K562 (cell line): ENCODE data around the gene INTS1. TPM values are rescaled to one million over a fixed set of nuclear protein-coding genes. Genes with fewer than 3 reads are reported as not detected.

ENCODE experiments used
- ATAC-seq: fragments of 200-7000 bp; cut with Tn5 transposase; 3 replicates; pipeline ENCODE4 v1.9.1; 2020; ENCODE audit warnings: moderate library complexity
- BruUV-seq: library from RNA; stranded (reverse); fragments of 400-500 nt; replicated peaks from 2 replicates; lab custom pipeline; 2021; lab: Mats Ljungman, UMichigan
- CTCF ChIA-PET: fragments of 300-600 bp; formaldehyde crosslinking; extraction: SDS; loops from one replicate; lab custom pipeline; 2021; ENCODE audit warnings: low intra/inter-chr PET ratio; lab: Yijun Ruan, JAX
- POLR2A ChIA-PET: fragments of 300-600, 350-650 bp; sonication (Branson Sonifier 250); formaldehyde crosslinking; extraction: SDS; loops from one replicate; lab custom pipeline; 2021; ENCODE audit warnings: antibody characterized with exemption, inconsistent platforms; lab: Yijun Ruan, JAX
- DNase-seq, 4 experiments: peaks; one replicate each; pipeline versions ENCODE4 v3.0.0 to v3.0.0-alpha.2; 2011 to 2018; ENCODE audit warnings: low spot score in 3 of 4, mixed read lengths in 3 of 4; ENCODE audit errors: extremely low read depth in 1 of 4
- FAIRE-seq: peaks from 2 replicates; lab custom pipeline; 2011; peaks lifted over from hg19 to GRCh38; lab: Jason Lieb, UNC
- H2AFZ ChIP-seq: 2 replicates; pipeline ENCODE4 v1.6.0; 2011; ENCODE audit warnings: low read depth, low read length, control low read depth, inconsistent platforms
- H3K27ac ChIP-seq: fragments of 200-600 bp; 3 replicates; pipeline ENCODE4 v1.8.0; 2011; ENCODE audit warnings: low read depth, mild to moderate bottlenecking, control low read depth, inconsistent platforms, low read length, moderate library complexity, mixed read lengths; ENCODE audit errors: extremely low read depth
- H3K27me3 ChIP-seq, 2 experiments: fragments of 300-600 bp in 1 of 2; 2 replicates in 1 of 2; 3 replicates in 1 of 2; pipeline versions ENCODE4 v1.6.0 to v1.8.0; 2011; ENCODE audit warnings: inconsistent platforms in 2 of 2, low read length in 2 of 2, mild to moderate bottlenecking in 1 of 2, mixed read lengths in 1 of 2, moderate library complexity in 1 of 2; ENCODE audit not compliant: control insufficient read depth in 2 of 2, insufficient read depth in 2 of 2
- H3K36me3 ChIP-seq: fragments of 300-600 bp; 3 replicates; pipeline ENCODE4 v1.8.0; 2011; ENCODE audit warnings: mild to moderate bottlenecking, low read length, inconsistent platforms; ENCODE audit not compliant: control insufficient read depth, insufficient read depth
- H3K4me1 ChIP-seq, 2 experiments: fragments of 200-600 bp in 1 of 2; replicated peaks in 1 of 2; 2 replicates in 1 of 2; 3 replicates in 1 of 2; pipeline versions ENCODE4 v1.5.1 to v1.8.0; 2011; ENCODE audit warnings: inconsistent platforms in 2 of 2, low read length in 2 of 2, mild to moderate bottlenecking in 1 of 2, mixed read lengths in 1 of 2, moderate library complexity in 1 of 2; ENCODE audit not compliant: control insufficient read depth in 2 of 2, insufficient read depth in 2 of 2
- H3K4me2 ChIP-seq: 2 replicates; pipeline ENCODE4 v1.6.1; 2011; ENCODE audit warnings: low read length, control low read depth, inconsistent platforms, mixed read lengths; ENCODE audit not compliant: insufficient read depth
- H3K4me3 ChIP-seq: fragments of 200-600 bp; sonication (generic), shearing (Covaris generic); 2 replicates; pipeline ENCODE4 v1.5.1; 2016; ENCODE audit warnings: control low read depth, inconsistent platforms
- H3K79me2 ChIP-seq: fragments of 200-600 bp; 3 replicates; pipeline ENCODE4 v1.8.0; 2011; ENCODE audit warnings: low read length, inconsistent platforms; ENCODE audit not compliant: control insufficient read depth, insufficient read depth
- H3K9ac ChIP-seq, 2 experiments: 2 replicates each; pipeline versions ENCODE4 v1.6.0 to v1.6.1; 2011; ENCODE audit warnings: low read depth in 2 of 2, low read length in 2 of 2, control low read depth in 1 of 2, inconsistent platforms in 1 of 2, mild to moderate bottlenecking in 1 of 2, mixed read lengths in 1 of 2; ENCODE audit not compliant: insufficient read depth in 1 of 2
- H3K9me1 ChIP-seq: one replicate; pipeline ENCODE4 v1.6.0; 2011; ENCODE audit warnings: inconsistent platforms, mild to moderate bottlenecking, low read length, moderate library complexity; ENCODE audit not compliant: control insufficient read depth, insufficient read depth
- H3K9me3 ChIP-seq: replicated peaks from 2 replicates; pipeline ENCODE4 v1.5.1; 2011; ENCODE audit warnings: low read depth, low read length, inconsistent platforms; ENCODE audit not compliant: control insufficient read depth, insufficient read depth
- H4K20me1 ChIP-seq: replicated peaks from 2 replicates; pipeline ENCODE4 v1.6.1; 2011; ENCODE audit warnings: low read length, inconsistent platforms, mixed read lengths; ENCODE audit not compliant: control insufficient read depth, insufficient read depth
- BCL6 ChIP-seq: fragments of 250-450 bp; sonication (Bioruptor Pico); IDR thresholded peaks from 2 replicates; pipeline ENCODE4 v1.4.0; 2020
- GATAD2A ChIP-seq: fragments of 450-650 bp; IDR thresholded peaks from 2 replicates; pipeline ENCODE4 v1.6.1; 2017
- HMG20B ChIP-seq: fragments of 250-450 bp; sonication (Bioruptor Pico); IDR thresholded peaks from 2 replicates; pipeline ENCODE4 v1.5.0; 2021; ENCODE audit warnings: mild to moderate bottlenecking
- KDM5B ChIP-seq: fragments of 200-600 bp; sonication (generic); IDR thresholded peaks from 2 replicates; pipeline ENCODE4 v1.6.1; 2012; ENCODE audit warnings: low read depth, mild to moderate bottlenecking, moderate library complexity, low read length, control low read depth, inconsistent platforms; ENCODE audit not compliant: insufficient replicate concordance
- NCOR1 ChIP-seq: fragments of 450-650 bp; IDR thresholded peaks from 2 replicates; pipeline ENCODE4 v1.6.1; 2016; ENCODE audit warnings: mild to moderate bottlenecking, moderate library complexity
- SAP30 ChIP-seq: fragments of 200-600 bp; sonication (generic); IDR thresholded peaks from 2 replicates; pipeline ENCODE4 v1.6.1; 2012; ENCODE audit warnings: borderline replicate concordance, low read depth, mild to moderate bottlenecking, moderate library complexity, low read length, control low read depth, inconsistent platforms; ENCODE audit not compliant: insufficient read depth, poor library complexity, severe bottlenecking
- ZNF551 ChIP-seq: fragments of 250-450 bp; sonication (Bioruptor Pico); IDR thresholded peaks from 2 replicates; pipeline ENCODE4 v1.5.0; 2021; ENCODE audit warnings: mild to moderate bottlenecking, moderate library complexity
- ZNF583 ChIP-seq: fragments of 250-450 bp; sonication (Bioruptor Pico); IDR thresholded peaks from 2 replicates; pipeline ENCODE4 v1.4.0; 2020
- WGBS: fragments of 100-300 bp; shearing (Covaris generic); methylation state at CpG from one replicate; pipeline ENCODE4 v1.1.6; 2016; ENCODE audit warnings: low coverage, mixed read lengths; ENCODE audit not compliant: insufficient coverage; ENCODE audit errors: missing lambda C conversion rate; 5-methylcytosine and 5-hydroxymethylcytosine counted together
- in situ Hi-C: fragments of 300-500 bp; cut with MboI; formaldehyde crosslinking; loops from 4 replicates; pipeline ENCODE4 v1.15.0; 2018; ENCODE audit warnings: inconsistent platforms, mixed read lengths
- intact Hi-C: fragments of 100-400 bp; cut with micrococcal nuclease; formaldehyde crosslinking; loops from 2 replicates; pipeline ENCODE4 v1.14.2; 2022
- polyA plus RNA-seq, 8 experiments: library from polyadenylated mRNA; depleted of rRNA in 4 of 8; stranded (reverse) in 5 of 8; unstranded in 3 of 8; fragments of >200 nt; fragmentation: Nextera tagmentation in 2 of 8; fragmentation: Illumina TruSeq in 1 of 8; extraction: Ambion mirVana in 2 of 8; extraction: Trizol in 1 of 8; gene quantifications; 2 replicates each; pipeline versions ENCODE4 v1.2.1 to v1.2.3, GENCODE V29; 2011 to 2014; ENCODE audit warnings: inconsistent platforms in 1 of 8, missing spikeins in 1 of 8
- total RNA-seq, 7 experiments: library from RNA; depleted of rRNA in 6 of 7; stranded (reverse); fragments of >200 nt in 6 of 7; fragmentation: Illumina TruSeq in 2 of 7; extraction: Trizol in 2 of 7; gene quantifications; 2 replicates each; pipeline versions ENCODE4 v1.2.1 to v1.2.3, GENCODE V29; 2011 to 2021; ENCODE audit warnings: low replicate concordance in 1 of 7
- TF ChIP-seq, protein P1 (sequence below): fragments of 450-650 bp; IDR thresholded peaks from 2 replicates; pipeline ENCODE4 v1.6.1; 2016; ENCODE audit warnings: low read depth
- TF ChIP-seq, protein P2 (sequence below): fragments of 450-650 bp; formaldehyde crosslinking; IDR thresholded peaks from 2 replicates; pipeline ENCODE4 v1.4.0; 2020; ENCODE audit warnings: mild to moderate bottlenecking, mixed read lengths

The INTS1 gene
- total and polyA plus RNA-seq, 9 of the 15 experiments (the other 6 are each of a cell fraction or from before 2014, with no cell fraction given): 0.34 to 119 (median 18.5) TPM

DNA sequence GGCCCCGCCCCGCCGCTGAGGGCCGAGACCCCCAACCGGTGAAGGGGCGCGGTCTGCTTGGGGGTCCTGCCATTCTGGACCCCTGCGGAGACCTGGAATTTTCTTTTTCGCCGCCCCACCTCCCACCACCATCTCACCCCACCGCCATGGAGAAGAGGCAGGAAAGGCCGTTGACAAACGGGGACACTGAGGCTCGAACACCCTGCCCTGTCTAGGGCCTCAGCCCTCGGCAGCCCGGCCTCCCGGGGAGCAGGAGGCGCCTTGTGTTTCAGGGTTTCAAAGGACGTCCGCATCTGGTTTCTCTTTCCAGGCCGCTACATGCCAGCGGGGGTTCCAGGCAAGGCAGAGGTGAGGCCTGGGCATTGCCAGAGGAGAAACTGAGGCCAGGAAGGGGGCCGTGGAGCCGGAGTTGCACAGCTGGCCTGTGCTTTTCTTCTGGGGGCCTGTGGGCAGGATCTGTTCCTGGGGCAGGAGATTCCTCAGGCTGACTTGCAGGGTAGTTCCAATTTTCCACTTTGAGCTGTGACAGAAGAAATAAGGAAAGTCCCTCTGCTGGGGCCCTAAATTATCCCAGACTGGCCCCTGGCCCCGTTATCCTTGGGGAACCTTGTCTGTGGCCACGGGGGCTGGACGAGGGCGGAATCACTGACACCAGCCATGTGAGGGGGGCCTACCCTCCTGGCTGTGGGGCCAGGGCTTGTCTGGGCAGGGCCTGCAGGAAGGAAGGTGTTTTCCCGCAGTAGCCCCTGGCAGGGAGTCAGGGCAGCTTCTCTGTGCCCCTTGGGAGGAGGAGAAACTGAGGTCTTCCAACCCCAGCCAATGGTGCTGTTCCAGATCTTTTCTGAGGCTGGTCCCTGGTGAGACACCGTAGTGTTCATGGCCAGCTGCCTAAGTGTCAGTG is 44.0 kb downstream of the INTS1 start:
- intact Hi-C loops: loop anchor here (5.0 kb wide), 1 partner anchor 43 kb away; no protein-coding TSS in a partner anchor
- ChIA-PET POLR2A (interaction anchor here (0.6 to 1.6 kb wide), 10 partner anchors 8 to 1103 kb away, joined by 3 to 12 read pairs (median 4); no protein-coding TSS in a partner anchor), CTCF (no interaction called here)
- Histone ChIP-seq H3K4me1 (peaks cover 41 to 85% of the 10 kb centered on the region in 2 experiments), H3K27ac (peak overlapping the region; percentile 96), H3K9ac (peak overlapping the region; percentile 81 to 96), H3K79me2 (peaks cover 54% of the 10 kb centered on the region), H3K9me1 (no peaks in the 10 kb centered on the region), H3K9me3 (no peaks in the 10 kb centered on the region), H3K4me3 (peak overlapping the region; percentile 59), H3K27me3 (no peaks in the 10 kb centered on the region), H3K36me3 (peaks cover 5% of the 10 kb centered on the region; the same call in 1 of the 3 replicates), H4K20me1 (no peaks in the 10 kb centered on the region; the same call in 1 of the 2 replicates), H2AFZ (peak overlapping the region; percentile 66), H3K4me2 (peak overlapping the region; percentile 95)
- under 1% methylated on average over 26 of the region's 30 CpGs for WGBS
- in situ Hi-C loops: no loop called here
- BruUV-seq: TSS peak; percentile 90
- FAIRE-seq: no peak
- no peak for ATAC-seq
- peak in 1 of 4 experiments; percentile 55 for DNase-seq
- TF ChIP-seq ZNF583 (peak; percentile 15; the same call in 1 of the 2 replicates), GATAD2A (peak; percentile 88), KDM5B (peak; percentile 23), SAP30 (peak; percentile 32), HMG20B (no peak), BCL6 (CRISPR knock-in tag) (no peak), ZNF551 (CRISPR knock-in tag) (no peak), NCOR1 (no peak)
- TF ChIP-seq, protein P1, sequence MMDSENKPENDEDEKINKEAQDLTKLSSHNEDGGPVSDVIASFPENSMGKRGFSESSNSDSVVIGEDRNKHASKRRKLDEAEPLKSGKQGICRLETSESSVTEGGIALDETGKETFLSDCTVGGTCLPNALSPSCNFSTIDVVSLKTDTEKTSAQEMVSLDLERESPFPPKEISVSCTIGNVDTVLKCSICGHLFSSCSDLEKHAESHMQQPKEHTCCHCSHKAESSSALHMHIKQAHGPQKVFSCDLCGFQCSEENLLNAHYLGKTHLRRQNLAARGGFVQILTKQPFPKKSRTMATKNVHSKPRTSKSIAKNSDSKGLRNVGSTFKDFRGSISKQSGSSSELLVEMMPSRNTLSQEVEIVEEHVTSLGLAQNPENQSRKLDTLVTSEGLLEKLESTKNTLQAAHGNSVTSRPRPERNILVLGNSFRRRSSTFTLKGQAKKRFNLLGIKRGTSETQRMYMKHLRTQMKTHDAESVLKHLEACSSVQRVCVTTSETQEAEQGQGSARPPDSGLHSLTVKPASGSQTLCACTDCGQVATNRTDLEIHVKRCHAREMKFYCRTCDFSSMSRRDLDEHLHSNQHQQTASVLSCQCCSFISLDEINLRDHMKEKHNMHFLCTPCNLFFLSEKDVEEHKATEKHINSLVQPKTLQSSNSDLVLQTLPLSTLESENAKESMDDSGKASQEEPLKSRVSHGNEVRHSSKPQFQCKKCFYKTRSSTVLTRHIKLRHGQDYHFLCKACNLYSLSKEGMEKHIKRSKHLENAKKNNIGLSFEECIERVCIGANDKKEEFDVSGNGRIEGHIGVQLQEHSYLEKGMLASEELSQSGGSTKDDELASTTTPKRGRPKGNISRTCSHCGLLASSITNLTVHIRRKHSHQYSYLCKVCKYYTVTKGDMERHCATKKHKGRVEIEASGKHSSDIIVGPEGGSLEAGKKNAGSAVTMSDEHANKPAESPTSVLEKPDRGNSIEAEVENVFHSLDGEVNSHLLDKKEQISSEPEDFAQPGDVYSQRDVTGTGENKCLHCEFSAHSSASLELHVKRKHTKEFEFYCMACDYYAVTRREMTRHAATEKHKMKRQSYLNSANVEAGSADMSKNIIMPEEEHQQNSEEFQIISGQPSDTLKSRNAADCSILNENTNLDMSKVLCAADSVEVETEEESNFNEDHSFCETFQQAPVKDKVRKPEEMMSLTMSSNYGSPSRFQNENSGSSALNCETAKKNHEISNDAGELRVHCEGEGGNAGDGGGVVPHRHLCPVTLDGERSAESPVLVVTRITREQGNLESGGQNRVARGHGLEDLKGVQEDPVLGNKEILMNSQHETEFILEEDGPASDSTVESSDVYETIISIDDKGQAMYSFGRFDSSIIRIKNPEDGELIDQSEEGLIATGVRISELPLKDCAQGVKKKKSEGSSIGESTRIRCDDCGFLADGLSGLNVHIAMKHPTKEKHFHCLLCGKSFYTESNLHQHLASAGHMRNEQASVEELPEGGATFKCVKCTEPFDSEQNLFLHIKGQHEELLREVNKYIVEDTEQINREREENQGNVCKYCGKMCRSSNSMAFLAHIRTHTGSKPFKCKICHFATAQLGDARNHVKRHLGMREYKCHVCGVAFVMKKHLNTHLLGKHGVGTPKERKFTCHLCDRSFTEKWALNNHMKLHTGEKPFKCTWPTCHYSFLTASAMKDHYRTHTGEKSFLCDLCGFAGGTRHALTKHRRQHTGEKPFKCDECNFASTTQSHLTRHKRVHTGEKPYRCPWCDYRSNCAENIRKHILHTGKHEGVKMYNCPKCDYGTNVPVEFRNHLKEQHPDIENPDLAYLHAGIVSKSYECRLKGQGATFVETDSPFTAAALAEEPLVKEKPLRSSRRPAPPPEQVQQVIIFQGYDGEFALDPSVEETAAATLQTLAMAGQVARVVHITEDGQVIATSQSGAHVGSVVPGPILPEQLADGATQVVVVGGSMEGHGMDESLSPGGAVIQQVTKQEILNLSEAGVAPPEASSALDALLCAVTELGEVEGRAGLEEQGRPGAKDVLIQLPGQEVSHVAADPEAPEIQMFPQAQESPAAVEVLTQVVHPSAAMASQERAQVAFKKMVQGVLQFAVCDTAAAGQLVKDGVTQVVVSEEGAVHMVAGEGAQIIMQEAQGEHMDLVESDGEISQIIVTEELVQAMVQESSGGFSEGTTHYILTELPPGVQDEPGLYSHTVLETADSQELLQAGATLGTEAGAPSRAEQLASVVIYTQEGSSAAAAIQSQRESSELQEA: peak; percentile 88
- TF ChIP-seq, protein P2, sequence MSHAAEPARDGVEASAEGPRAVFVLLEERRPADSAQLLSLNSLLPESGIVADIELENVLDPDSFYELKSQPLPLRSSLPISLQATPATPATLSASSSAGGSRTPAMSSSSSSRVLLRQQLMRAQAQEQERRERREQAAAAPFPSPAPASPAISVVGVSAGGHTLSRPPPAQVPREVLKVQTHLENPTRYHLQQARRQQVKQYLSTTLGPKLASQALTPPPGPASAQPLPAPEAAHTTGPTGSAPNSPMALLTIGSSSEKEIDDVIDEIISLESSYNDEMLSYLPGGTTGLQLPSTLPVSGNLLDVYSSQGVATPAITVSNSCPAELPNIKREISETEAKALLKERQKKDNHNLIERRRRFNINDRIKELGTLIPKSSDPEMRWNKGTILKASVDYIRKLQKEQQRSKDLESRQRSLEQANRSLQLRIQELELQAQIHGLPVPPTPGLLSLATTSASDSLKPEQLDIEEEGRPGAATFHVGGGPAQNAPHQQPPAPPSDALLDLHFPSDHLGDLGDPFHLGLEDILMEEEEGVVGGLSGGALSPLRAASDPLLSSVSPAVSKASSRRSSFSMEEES: peak; percentile 15; the same call in 1 of the 2 replicates
